DND-41 (cell line): ENCODE results near the gene STAC2.
"Not testable (repeated sequence)": the region's sequence is repeated elsewhere in the genome, so short reads cannot be mapped to it uniquely, and the experiment has no call there.

Experiments used
- CTCF ChIP-seq: IDR thresholded peaks from 2 replicates; pipeline ENCODE4 v1.5.1; 2012; ENCODE audit warnings: borderline replicate concordance, low read length, moderate library complexity, mild to moderate bottlenecking; ENCODE audit not compliant: poor library complexity, severe bottlenecking; ENCODE audit errors: extremely low read depth
- EZH2 ChIP-seq: IDR thresholded peaks from 3 replicates; pipeline ENCODE4 v1.6.1; 2012; ENCODE audit warnings: borderline replicate concordance, low read depth, mild to moderate bottlenecking, moderate library complexity, low read length, inconsistent platforms; ENCODE audit not compliant: severe bottlenecking

- TF ChIP-seq CTCF, EZH2: not testable (repeated sequence)
Observed at GRCh38 chr17:39250076-39250475, 24.3 kb upstream of the STAC2 start.
